ENCODE data around the gene PID1.

GRCh38 chr2:229048134-229048533 lies 223.0 kb downstream of the PID1 start:
- TF ChIP-seq EZH2 (IDR thresholded peaks at IDR 0.05; ENCODE audit: borderline replicate concordance, insufficient read depth, low read depth, low read length, poor library complexity, severe bottlenecking), result no peak
- TF ChIP-seq CTCF (IDR thresholded peaks at IDR 0.05), result no peak
